H1 (cell line): ENCODE data around the gene CTU1.

Experiments
- POLR2AphosphoS5 ChIP-seq: IDR thresholded peaks from 2 replicates; pipeline ENCODE4 v1.6.1; 2011; ENCODE audit warnings: low read depth, low read length
- SIX5 ChIP-seq: IDR thresholded peaks from 2 replicates; pipeline ENCODE4 v1.6.1; 2011; ENCODE audit warnings: mild to moderate bottlenecking, low read depth, low read length

DNA sequence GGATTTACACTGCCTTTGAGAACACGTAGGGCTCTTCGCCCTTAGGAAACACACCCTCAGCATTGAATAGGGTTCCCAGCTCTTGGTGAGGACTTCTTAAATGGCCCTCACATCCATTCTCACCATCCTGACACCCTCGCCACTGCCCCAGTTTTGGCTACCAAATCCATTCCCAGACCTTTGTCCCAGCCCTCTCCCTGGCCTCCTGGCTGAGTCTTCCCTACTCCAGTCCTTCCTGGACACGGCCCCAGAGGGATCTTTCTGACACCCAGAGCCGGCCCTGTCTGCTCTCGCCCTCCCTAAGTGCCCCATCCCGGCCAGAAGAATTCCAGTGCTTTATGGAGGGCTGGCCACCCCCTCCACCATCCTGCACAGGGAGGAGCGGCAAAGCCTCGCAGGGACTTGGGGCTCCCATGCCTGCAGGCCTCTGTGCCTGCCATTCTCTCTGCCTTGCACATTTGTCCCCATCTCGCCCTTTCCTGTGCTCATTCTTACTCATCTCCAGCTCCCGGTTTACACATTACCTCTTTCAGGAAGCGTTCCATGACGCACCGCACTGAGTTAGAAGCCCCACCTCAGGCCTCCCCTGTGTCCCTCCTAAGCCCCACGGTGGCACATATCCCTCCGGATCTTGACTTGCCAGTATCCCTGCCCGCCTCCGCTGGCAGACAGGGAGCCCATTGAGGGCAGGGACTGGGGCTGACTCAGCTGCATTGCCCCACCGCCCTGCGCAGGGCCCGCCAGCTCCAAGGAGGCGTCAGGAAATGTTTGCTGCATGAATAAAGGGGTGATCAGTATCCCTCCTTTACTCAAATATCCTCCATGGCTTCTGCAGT is 14.5 kb downstream of the CTU1 start:
- TF ChIP-seq SIX5 (no peak), POLR2AphosphoS5 (no peak)
